Thyroid gland (tissue), 4 donors: ENCODE measurements around the gene CDC42SE2. TPM values are rescaled to one million over a fixed set of nuclear protein-coding genes. Genes with fewer than 3 reads are reported as not detected.

Experiments
- DNase-seq, 2 donors: peaks; one replicate each; pipeline ENCODE4 v3.0.0-alpha.2; 2019
- H3K27ac ChIP-seq, 3 donors: fragments of 200-600 bp; sonication (generic); 1 replicate in 2 of 3; 2 replicates in 1 of 3; pipeline ENCODE4 v1.5.1; 2016 to 2019; ENCODE audit warnings: mild to moderate bottlenecking in 1 of 3, moderate library complexity in 1 of 3
- H3K27me3 ChIP-seq: fragments of 200-600 bp; sonication (generic); one replicate; pipeline ENCODE4 v1.5.1; 2019
- H3K36me3 ChIP-seq, 2 donors: fragments of 200-600 bp; sonication (generic); one replicate each; pipeline ENCODE4 v1.5.1; 2016 to 2019
- H3K4me1 ChIP-seq, 2 donors: fragments of 200-600 bp; sonication (generic); one replicate each; pipeline ENCODE4 v1.5.1; 2017 to 2019
- H3K4me3 ChIP-seq, 3 donors: fragments of 200-600 bp; sonication (generic); replicated peaks in 1 of 3; 1 replicate in 2 of 3; 2 replicates in 1 of 3; pipeline ENCODE4 v1.5.1; 2016; ENCODE audit warnings: mild to moderate bottlenecking in 1 of 3
- H3K9me3 ChIP-seq: fragments of 200-600 bp; sonication (generic); one replicate; pipeline ENCODE4 v1.5.1; 2017
- CTCF ChIP-seq, 6 experiments: fragments of 200-600 bp in 3 of 6; fragments of 450-650 bp in 3 of 6; sonication (generic) in 3 of 6; IDR thresholded peaks; one replicate each; pipeline ENCODE4 v1.5.1; 2016 to 2019; ENCODE audit warnings: antibody characterized with exemption in 6 of 6, mild to moderate bottlenecking in 2 of 6, inconsistent platforms in 1 of 6, moderate library complexity in 1 of 6
- POLR2A ChIP-seq, 2 donors: fragments of 450-650 bp; IDR thresholded peaks; one replicate each; pipeline ENCODE4 v1.6.1; 2017; ENCODE audit warnings: antibody characterized with exemption in 2 of 2, mild to moderate bottlenecking in 2 of 2, moderate library complexity in 1 of 2
- WGBS, 2 donors: methylation state at CpG; one replicate each; pipeline ENCODE4 v1.1.5; 2017; 5-methylcytosine and 5-hydroxymethylcytosine counted together
- intact Hi-C: fragments of 100-400 bp; cut with DNase I; formaldehyde crosslinking; loops from one replicate; pipeline ENCODE4 v1.15.1; 2023
- total RNA-seq, 4 donors: library from RNA; depleted of rRNA; stranded (reverse); fragments of >200 nt; gene quantifications; one replicate each; pipeline ENCODE4 v1.2.3, GENCODE V29; 2016

The CDC42SE2 gene
- total RNA-seq, 4 donors from 2014 or later: 74.9 to 92.5 (median 83.8) TPM

DNA sequence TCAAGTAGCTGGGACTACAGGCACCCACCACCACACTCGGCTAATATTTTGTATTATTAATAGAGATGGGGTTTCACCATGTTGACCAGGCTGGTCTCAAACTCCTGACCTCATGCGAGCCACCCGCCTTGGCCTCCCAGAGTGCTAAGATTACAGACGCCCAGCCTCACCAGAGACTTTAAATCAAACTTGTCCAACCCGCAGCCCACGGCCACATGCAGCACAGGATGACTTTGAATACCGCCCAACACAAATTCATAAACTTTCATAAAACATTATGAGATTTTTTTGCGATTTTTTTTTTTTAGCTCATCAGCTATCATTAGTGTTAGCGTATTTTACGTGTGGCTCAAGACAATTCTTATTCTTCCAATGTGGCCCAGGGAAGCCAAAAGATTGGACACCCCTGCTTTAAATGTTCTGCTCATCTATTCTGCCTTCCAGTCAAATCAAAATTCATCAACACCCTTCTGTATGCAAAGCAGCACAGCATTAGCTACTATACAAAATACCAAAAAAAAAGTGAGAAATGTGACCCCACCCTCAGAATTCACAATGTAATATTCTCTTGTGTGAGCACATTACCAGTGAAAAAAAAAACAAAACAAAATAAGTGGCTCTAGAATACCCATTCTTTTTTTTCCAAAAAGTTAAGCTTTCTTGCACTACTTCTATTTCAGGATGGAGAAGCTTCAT lies 42.7 kb upstream of the CDC42SE2 start:
- intact Hi-C loops: no loop called here
- Histone ChIP-seq H3K27ac (no peak overlapping the region), H3K9me3 (no peaks in the 10 kb centered on the region), H3K4me3 (no peak overlapping the region), H3K4me1 (no peaks in the 10 kb centered on the region), H3K27me3 (no peaks in the 10 kb centered on the region), H3K36me3 (no peaks in the 10 kb centered on the region)
- DNase-seq: no peak
- no peak for TF ChIP-seq POLR2A (IDR thresholded peaks at IDR 0.05)
- TF ChIP-seq CTCF (IDR thresholded peaks at IDR 0.05): no peak
- 91 to 98% methylated on average over 10 of the region's 10 CpGs for WGBS, 2 donors

GRCh38 chr5:131221888-131222287 lies 42.0 kb upstream of the CDC42SE2 start:
- DNase-seq: no peak
- intact Hi-C loops: no loop called here
- Histone ChIP-seq H3K4me3 (no peak overlapping the region), H3K9me3 (no peaks in the 10 kb centered on the region), H3K4me1 (no peaks in the 10 kb centered on the region), H3K36me3 (no peaks in the 10 kb centered on the region), H3K27ac (no peak overlapping the region), H3K27me3 (no peaks in the 10 kb centered on the region)
- no peak for TF ChIP-seq CTCF (IDR thresholded peaks at IDR 0.05)
- TF ChIP-seq POLR2A (IDR thresholded peaks at IDR 0.05): no peak

GRCh38 chr5:131222731-131223130 lies 41.1 kb upstream of the CDC42SE2 start:
- Histone ChIP-seq H3K27me3 (no peaks in the 10 kb centered on the region), H3K27ac (no peak overlapping the region), H3K4me3 (no peak overlapping the region), H3K9me3 (no peaks in the 10 kb centered on the region), H3K4me1 (no peaks in the 10 kb centered on the region), H3K36me3 (no peaks in the 10 kb centered on the region)
- TF ChIP-seq POLR2A (IDR thresholded peaks at IDR 0.05): no peak
- no peak for TF ChIP-seq CTCF (IDR thresholded peaks at IDR 0.05)
- intact Hi-C loops: no loop called here
- DNase-seq: no peak

DNA sequence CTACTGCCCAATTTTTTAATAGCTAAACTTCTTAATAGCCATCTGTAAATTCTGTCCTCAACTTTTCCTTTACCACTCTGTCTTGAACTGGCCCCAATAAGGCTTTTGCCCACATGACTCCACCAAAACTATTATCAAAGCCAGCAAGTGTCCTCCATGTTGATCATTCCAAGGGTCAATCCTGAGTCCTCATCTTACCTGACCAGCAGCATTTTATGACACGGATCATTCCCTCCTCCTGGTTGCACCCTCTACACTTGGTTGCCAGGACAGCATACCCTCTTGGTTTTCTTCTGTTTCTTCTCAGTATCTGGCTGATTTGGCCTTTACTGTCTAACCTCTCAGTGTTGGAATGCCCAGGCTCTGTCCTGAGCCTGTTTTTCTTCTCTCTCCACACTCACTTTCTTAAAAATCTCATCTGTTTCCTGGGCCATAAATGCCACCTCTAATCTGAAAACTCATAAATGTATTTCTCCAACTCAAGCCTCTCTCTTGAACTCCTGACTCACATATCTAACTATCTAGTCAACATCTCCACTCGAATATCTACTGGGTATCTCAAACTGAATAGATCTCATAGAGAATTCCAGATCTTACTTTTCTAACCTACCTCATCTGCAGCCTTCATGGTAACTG lies 40.0 kb upstream of the CDC42SE2 start:
- Histone ChIP-seq H3K36me3 (no peaks in the 10 kb centered on the region), H3K27me3 (no peaks in the 10 kb centered on the region), H3K4me1 (no peaks in the 10 kb centered on the region), H3K4me3 (no peak overlapping the region), H3K27ac (no peak overlapping the region), H3K9me3 (no peaks in the 10 kb centered on the region)
- 79 to 86% methylated on average over 2 of the region's 2 CpGs for WGBS, 2 donors
- DNase-seq: no peak
- TF ChIP-seq POLR2A (IDR thresholded peaks at IDR 0.05) (no peak), CTCF (IDR thresholded peaks at IDR 0.05) (no peak)
- intact Hi-C loops: no loop called here

DNA sequence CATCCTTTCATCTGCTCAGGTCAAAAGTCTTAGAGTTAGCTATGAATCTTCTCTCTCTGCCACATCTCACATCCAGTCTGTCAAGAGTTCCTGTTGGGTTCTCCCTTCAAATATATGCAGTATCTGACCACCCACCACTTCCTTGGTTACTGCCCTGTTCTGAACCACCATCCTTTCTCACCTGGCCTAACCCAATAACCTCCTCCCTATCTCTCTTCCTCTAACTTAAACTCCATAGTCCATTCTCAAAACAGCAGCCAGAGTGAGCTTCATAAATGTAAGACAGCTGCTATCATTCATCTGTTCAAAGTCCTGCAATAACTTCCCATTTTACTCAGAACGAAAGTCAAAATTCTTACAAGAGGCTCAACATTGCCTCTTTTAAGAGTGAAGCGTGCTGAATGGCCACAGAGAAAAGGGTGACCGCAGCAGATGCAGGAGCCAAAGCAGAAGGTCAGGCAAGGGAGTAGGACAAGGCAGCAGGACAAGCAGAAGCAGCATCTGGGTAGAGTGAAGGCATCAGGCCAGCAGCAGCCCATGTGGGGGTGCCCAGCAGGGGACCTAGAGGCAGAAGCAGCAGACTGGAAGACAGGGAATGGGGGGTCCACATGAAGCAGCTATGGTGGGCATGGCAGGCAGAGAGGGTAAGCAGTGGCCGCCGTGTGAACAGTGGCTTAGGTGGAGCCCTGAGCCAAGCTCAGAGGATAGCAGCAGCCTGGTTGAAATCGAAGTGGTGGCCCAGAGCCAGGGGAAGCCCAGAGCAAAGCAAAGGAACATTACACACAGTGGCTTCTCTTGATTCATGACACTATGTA lies 39.3 kb upstream of the CDC42SE2 start:
- intact Hi-C loops: no loop called here
- peak in 1 of 2 donors; percentile 9 for DNase-seq
- H3K4me3 ChIP-seq: no peak overlapping the region
- 81 to 91% methylated on average over 6 of the region's 6 CpGs for WGBS, 2 donors
- TF ChIP-seq POLR2A (IDR thresholded peaks at IDR 0.05) (no peak), CTCF (IDR thresholded peaks at IDR 0.05) (no peak)
- no peaks in the 10 kb centered on the region for H3K36me3 ChIP-seq
- peaks cover 0 to 3% of the 10 kb centered on the region in 2 donors for H3K4me1 ChIP-seq
- H3K27me3 ChIP-seq: no peaks in the 10 kb centered on the region
- H3K9me3 ChIP-seq: no peaks in the 10 kb centered on the region
- H3K27ac ChIP-seq: no peak overlapping the region
